HL-60 (cell line): ENCODE data around the gene PLCB1.

Experiments
- DNase-seq, 2 experiments: peaks; one replicate each; pipeline ENCODE4 v3.0.0-alpha.2; 2010 to 2020; ENCODE audit warnings: low read depth in 1 of 2, low spot score in 1 of 2
- H3K27ac ChIP-seq: fragments of 250-450 bp; sonication (Bioruptor Pico); replicated peaks from 2 replicates; pipeline ENCODE4 v1.5.1; 2020; ENCODE audit warnings: mild to moderate bottlenecking, moderate library complexity
- H3K27me3 ChIP-seq: fragments of 250-450 bp; sonication (Bioruptor Pico); 2 replicates; pipeline ENCODE4 v1.5.1; 2021; ENCODE audit warnings: mild to moderate bottlenecking, moderate library complexity; ENCODE audit not compliant: insufficient read depth, poor library complexity, severe bottlenecking
- H3K4me3 ChIP-seq: replicated peaks from 2 replicates; pipeline ENCODE4 v1.5.1; 2011; ENCODE audit warnings: mild to moderate bottlenecking, control low read depth, low read length; ENCODE audit not compliant: insufficient read depth
- GABPA ChIP-seq: IDR thresholded peaks from 2 replicates; pipeline ENCODE4 v1.6.1; 2012; ENCODE audit warnings: low read depth
- POLR2AphosphoS5 ChIP-seq: IDR thresholded peaks from 2 replicates; pipeline ENCODE4 v1.6.1; 2012; ENCODE audit warnings: low read depth
- SPI1 ChIP-seq: IDR thresholded peaks from 2 replicates; pipeline ENCODE4 v1.6.1; 2012; ENCODE audit warnings: low read depth, mild to moderate bottlenecking, borderline replicate concordance
- TF ChIP-seq, protein P1 (sequence below): IDR thresholded peaks from 2 replicates; pipeline ENCODE4 v1.6.1; 2012; ENCODE audit warnings: low read depth; ENCODE audit not compliant: insufficient replicate concordance
- TF ChIP-seq, protein P2 (sequence below): IDR thresholded peaks from one replicate; pipeline ENCODE4 v1.5.1; 2011; ENCODE audit warnings: low read length, control low read depth, inconsistent platforms; ENCODE audit not compliant: insufficient read depth

Gene PLCB1

DNA sequence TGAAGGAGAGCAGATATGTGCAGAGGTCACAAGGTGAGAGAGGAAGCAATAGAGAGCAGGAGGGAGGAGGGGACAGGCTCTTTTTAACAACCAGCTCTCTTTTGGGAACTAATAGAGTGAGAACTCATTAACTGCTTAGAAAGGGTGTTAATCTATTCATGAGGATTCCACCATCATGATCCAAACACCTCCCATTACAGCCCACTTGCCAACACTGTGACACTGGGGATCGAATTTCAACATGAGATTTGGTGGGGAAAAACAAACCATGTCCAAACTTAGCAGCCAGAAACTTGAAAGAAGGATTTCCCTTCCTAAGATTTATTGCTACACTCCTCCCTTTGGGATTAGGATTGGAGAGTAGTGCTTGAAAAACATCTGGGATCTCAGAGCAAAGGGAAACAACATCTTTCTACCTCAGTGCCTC lies 801.3 kb downstream of the PLCB1 start:
- no peak for DNase-seq
- Histone ChIP-seq H3K27me3 (no peaks in the 10 kb centered on the region), H3K27ac (no peak overlapping the region), H3K4me3 (no peak overlapping the region)
- TF ChIP-seq, protein P1, sequence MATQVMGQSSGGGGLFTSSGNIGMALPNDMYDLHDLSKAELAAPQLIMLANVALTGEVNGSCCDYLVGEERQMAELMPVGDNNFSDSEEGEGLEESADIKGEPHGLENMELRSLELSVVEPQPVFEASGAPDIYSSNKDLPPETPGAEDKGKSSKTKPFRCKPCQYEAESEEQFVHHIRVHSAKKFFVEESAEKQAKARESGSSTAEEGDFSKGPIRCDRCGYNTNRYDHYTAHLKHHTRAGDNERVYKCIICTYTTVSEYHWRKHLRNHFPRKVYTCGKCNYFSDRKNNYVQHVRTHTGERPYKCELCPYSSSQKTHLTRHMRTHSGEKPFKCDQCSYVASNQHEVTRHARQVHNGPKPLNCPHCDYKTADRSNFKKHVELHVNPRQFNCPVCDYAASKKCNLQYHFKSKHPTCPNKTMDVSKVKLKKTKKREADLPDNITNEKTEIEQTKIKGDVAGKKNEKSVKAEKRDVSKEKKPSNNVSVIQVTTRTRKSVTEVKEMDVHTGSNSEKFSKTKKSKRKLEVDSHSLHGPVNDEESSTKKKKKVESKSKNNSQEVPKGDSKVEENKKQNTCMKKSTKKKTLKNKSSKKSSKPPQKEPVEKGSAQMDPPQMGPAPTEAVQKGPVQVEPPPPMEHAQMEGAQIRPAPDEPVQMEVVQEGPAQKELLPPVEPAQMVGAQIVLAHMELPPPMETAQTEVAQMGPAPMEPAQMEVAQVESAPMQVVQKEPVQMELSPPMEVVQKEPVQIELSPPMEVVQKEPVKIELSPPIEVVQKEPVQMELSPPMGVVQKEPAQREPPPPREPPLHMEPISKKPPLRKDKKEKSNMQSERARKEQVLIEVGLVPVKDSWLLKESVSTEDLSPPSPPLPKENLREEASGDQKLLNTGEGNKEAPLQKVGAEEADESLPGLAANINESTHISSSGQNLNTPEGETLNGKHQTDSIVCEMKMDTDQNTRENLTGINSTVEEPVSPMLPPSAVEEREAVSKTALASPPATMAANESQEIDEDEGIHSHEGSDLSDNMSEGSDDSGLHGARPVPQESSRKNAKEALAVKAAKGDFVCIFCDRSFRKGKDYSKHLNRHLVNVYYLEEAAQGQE, result no peak
- TF ChIP-seq POLR2AphosphoS5, result no peak
- no peak for TF ChIP-seq SPI1
- no peak for TF ChIP-seq GABPA
- TF ChIP-seq, protein P2, sequence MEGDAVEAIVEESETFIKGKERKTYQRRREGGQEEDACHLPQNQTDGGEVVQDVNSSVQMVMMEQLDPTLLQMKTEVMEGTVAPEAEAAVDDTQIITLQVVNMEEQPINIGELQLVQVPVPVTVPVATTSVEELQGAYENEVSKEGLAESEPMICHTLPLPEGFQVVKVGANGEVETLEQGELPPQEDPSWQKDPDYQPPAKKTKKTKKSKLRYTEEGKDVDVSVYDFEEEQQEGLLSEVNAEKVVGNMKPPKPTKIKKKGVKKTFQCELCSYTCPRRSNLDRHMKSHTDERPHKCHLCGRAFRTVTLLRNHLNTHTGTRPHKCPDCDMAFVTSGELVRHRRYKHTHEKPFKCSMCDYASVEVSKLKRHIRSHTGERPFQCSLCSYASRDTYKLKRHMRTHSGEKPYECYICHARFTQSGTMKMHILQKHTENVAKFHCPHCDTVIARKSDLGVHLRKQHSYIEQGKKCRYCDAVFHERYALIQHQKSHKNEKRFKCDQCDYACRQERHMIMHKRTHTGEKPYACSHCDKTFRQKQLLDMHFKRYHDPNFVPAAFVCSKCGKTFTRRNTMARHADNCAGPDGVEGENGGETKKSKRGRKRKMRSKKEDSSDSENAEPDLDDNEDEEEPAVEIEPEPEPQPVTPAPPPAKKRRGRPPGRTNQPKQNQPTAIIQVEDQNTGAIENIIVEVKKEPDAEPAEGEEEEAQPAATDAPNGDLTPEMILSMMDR, result no peak

DNA sequence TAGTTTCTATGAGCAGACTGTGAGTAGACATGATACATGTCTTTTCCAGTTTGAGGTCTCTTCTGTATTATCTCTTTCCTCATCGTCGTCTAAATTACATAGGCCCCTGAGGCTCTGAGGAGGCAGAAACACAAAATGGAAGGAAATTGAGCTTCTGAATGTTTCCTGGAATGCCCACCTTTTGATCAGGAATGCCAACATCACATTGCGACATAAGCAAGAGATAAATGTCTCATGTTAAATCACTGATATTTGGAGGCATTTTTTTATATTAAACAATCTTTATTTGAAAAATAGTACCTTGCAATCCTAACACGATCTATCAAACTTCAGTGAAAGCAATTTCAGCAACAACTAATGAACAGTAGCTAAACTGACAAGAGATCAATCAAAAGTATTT lies 802.3 kb downstream of the PLCB1 start:
- DNase-seq, result no peak
- TF ChIP-seq POLR2AphosphoS5, result no peak
- no peak overlapping the region for H3K4me3 ChIP-seq
- no peaks in the 10 kb centered on the region for H3K27me3 ChIP-seq
- no peak overlapping the region for H3K27ac ChIP-seq
